ENCODE results near the gene CD9.

GRCh38 chr12:6193853-6194815, 6.1 kb upstream of the CD9 start:
- TF ChIP-seq ZNF565 (CRISPR knock-in tag; conservative IDR thresholded peaks at IDR 0.05; ENCODE audit: low read depth) = no peak
- TF ChIP-seq RARB (CRISPR knock-in tag; IDR thresholded peaks at IDR 0.05) = no peak
- no peak for TF ChIP-seq PPARA (CRISPR knock-in tag; IDR thresholded peaks at IDR 0.05; ENCODE audit: borderline replicate concordance)
- no peak for TF ChIP-seq TSHZ2 (CRISPR knock-in tag; IDR thresholded peaks at IDR 0.05)
- no peak for TF ChIP-seq TOX (CRISPR knock-in tag; IDR thresholded peaks at IDR 0.05; ENCODE audit: borderline replicate concordance)
- TF ChIP-seq OSR1 (CRISPR knock-in tag; IDR thresholded peaks at IDR 0.05) = no peak
- TF ChIP-seq PATZ1 (CRISPR knock-in tag; IDR thresholded peaks at IDR 0.05; ENCODE audit: borderline replicate concordance) = no peak
- TF ChIP-seq ZFP30 (CRISPR knock-in tag; IDR thresholded peaks at IDR 0.05) = no peak
- no peak for TF ChIP-seq ZNF8 (CRISPR knock-in tag; IDR thresholded peaks at IDR 0.05)
- no peak for TF ChIP-seq CSRNP3 (CRISPR knock-in tag; IDR thresholded peaks at IDR 0.05)
- no peak for TF ChIP-seq CREB5 (CRISPR knock-in tag; IDR thresholded peaks at IDR 0.05; ENCODE audit: low read depth)
- no peak for TF ChIP-seq SNAI2 (CRISPR knock-in tag; IDR thresholded peaks at IDR 0.05)

All from SK-N-SH treated with all-trans-retinoic acid at 6 μM for 48 hours (cell line).